Esophagus (tissue), 2 donors: ENCODE measurements around the gene DTWD1. TPM values are rescaled to one million over a fixed set of nuclear protein-coding genes. Genes with fewer than 3 reads are reported as not detected.
"Not testable (repeated sequence)": the region's sequence is repeated elsewhere in the genome, so short reads cannot be mapped to it uniquely, and the experiment has no call there.

ENCODE experiments used
- H3K27ac ChIP-seq, 2 donors: one replicate each; pipeline ENCODE4 v1.5.1; 2013; ENCODE audit warnings: low read depth in 2 of 2, mild to moderate bottlenecking in 2 of 2, inconsistent platforms in 1 of 2, low read length in 1 of 2, moderate library complexity in 1 of 2
- H3K27me3 ChIP-seq, 2 donors: one replicate each; pipeline ENCODE4 v1.6.1; 2013; ENCODE audit warnings: low read length in 2 of 2, control low read depth in 1 of 2, mild to moderate bottlenecking in 1 of 2; ENCODE audit not compliant: insufficient read depth in 2 of 2, control insufficient read depth in 1 of 2
- H3K36me3 ChIP-seq, 2 donors: one replicate each; pipeline ENCODE4 v1.6.1; 2013; ENCODE audit warnings: low read length in 1 of 2; ENCODE audit not compliant: control insufficient read depth in 2 of 2, insufficient read depth in 2 of 2
- H3K4me1 ChIP-seq, 2 donors: one replicate each; pipeline ENCODE4 v1.6.1; 2013; ENCODE audit warnings: low read length in 1 of 2; ENCODE audit not compliant: control insufficient read depth in 2 of 2, insufficient read depth in 2 of 2
- H3K4me3 ChIP-seq, 2 donors: one replicate each; pipeline ENCODE4 v1.5.1; 2013; ENCODE audit warnings: low read length in 2 of 2, mild to moderate bottlenecking in 2 of 2, low read depth in 1 of 2, moderate library complexity in 1 of 2
- H3K9me3 ChIP-seq, 2 donors: one replicate each; pipeline ENCODE4 v1.6.1; 2013; ENCODE audit warnings: mild to moderate bottlenecking in 2 of 2, low read depth in 1 of 2, low read length in 1 of 2, moderate library complexity in 1 of 2; ENCODE audit not compliant: control insufficient read depth in 2 of 2, insufficient read depth in 1 of 2
- WGBS, 2 donors: extraction: QIAGEN DNeasy Blood & Tissue Kit; methylation state at CpG; one replicate each; pipeline ENCODE4 v1.1.7; 2013; 5-methylcytosine and 5-hydroxymethylcytosine counted together
- polyA plus RNA-seq, 2 donors: library from polyadenylated mRNA; stranded (reverse); fragments of 200-250 nt; gene quantifications; one replicate each; pipeline ENCODE4 v1.2.3, GENCODE V29; 2013
- donor health status: healthy with polysubstance abuse.
- donor health status: Bipolar disorder and iron deficiency.

DTWD1 gene
- polyA plus RNA-seq, 2 donors, result 9.1 to 11.0 TPM

DNA sequence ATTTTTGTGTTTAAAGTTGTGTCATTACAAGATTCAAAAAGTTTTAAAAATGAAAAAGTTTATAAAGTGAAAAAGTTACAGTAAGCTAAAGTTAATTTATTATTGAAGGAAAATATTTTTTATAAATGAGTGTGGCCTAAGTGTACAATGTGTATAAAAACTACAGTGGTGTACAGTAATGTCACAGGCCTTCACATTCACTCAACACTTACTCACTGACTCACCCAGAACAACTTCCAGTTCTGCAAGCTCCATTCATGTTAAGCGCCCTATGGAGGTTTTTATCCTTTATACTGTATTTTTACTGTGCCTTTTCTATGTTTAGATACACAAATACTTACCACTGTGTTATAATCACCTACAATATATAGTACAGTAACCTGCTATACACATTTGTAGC, 76.3 kb downstream of the DTWD1 start:
- no peaks in the 10 kb centered on the region for H3K36me3 ChIP-seq
- H3K4me3 ChIP-seq, result no peak overlapping the region
- H3K4me1 ChIP-seq, result no peaks in the 10 kb centered on the region
- WGBS, 2 donors, result 88 to 94% methylated on average over 1 of the region's 1 CpG
- H3K27me3 ChIP-seq, result no peaks in the 10 kb centered on the region
- H3K9me3 ChIP-seq, result no peaks in the 10 kb centered on the region
- H3K27ac ChIP-seq, result no peak overlapping the region

- 76 to 86% methylated on average over 12 of the region's 12 CpGs for WGBS, 2 donors
- not testable (repeated sequence) for H3K4me3 ChIP-seq, H3K9me3 ChIP-seq, H3K27me3 ChIP-seq, H3K36me3 ChIP-seq, H3K4me1 ChIP-seq, H3K27ac ChIP-seq
Observed at GRCh38 chr15:49702982-49703381, 82.1 kb downstream of the DTWD1 start.

Other genes starting within 250 kb of the DTWD1 start
- 1 to 10 TPM; 2.7 to 4.3 TPM for gene FGF7, start 197.8 kb upstream of the DTWD1 start, polyA plus RNA-seq
- 1 to 10 TPM; 1.1 to 2.0 TPM for gene FAM227B, start 230 bp upstream of the DTWD1 start, polyA plus RNA-seq